ENCODE measurements around the gene ZNF202. TPM values are rescaled to one million over a fixed set of nuclear protein-coding genes. Genes with fewer than 3 reads are reported as not detected.

The ZNF202 gene
- total RNA-seq, 1 experiment from 2014 or later: 7.4 TPM

GRCh38 chr11:123740787-123741158 is 687 bp downstream of the ZNF202 start:
- peaks cover 36% of the 10 kb centered on the region for H3K79me2 ChIP-seq (ENCODE audit: low read depth)
- intact Hi-C loops (cut with micrococcal nuclease; ENCODE audit: unreplicated experiment): no loop called here
- peak overlapping the region; percentile 88 for H3K4me2 ChIP-seq
- peaks cover 32% of the 10 kb centered on the region for H3K36me3 ChIP-seq (ENCODE audit: low read depth)
- no peaks in the 10 kb centered on the region for H3K9me3 ChIP-seq (ENCODE audit: insufficient read depth, low read depth)
- no TSS peak for BruUV-seq (replicated peaks)
- H3K4me1 ChIP-seq (replicated peaks; ENCODE audit: insufficient read depth): peaks cover 15% of the 10 kb centered on the region
- 0 out of 2 replicates have a peak, but pooled peaks cover 4% of the 10 kb centered on the region for H3K27me3 ChIP-seq (ENCODE audit: insufficient read depth, low read depth)
- H3F3A ChIP-seq (ENCODE audit: insufficient read depth, low read depth): no peaks in the 10 kb centered on the region
- peak in 1 of 2 experiments; percentile 1 for DNase-seq
- ChIA-PET CTCF (no interaction called here), POLR2A (ENCODE audit: unreplicated experiment) (no interaction called here)
- peaks cover 11% of the 10 kb centered on the region; the same call in 1 of the 2 replicates for H4K20me1 ChIP-seq (ENCODE audit: insufficient read depth)
- TF ChIP-seq EZH2 (IDR thresholded peaks at IDR 0.05; ENCODE audit: low read depth) (no peak), CTCF (conservative IDR thresholded peaks at IDR 0.05) (no peak)
- peak overlapping the region; percentile 96 for H2AFZ ChIP-seq
- H3K9me2 ChIP-seq (ENCODE audit: insufficient read depth): no peaks in the 10 kb centered on the region
- peak overlapping the region; percentile 60; the same call in 1 of the 2 replicates for H3K27ac ChIP-seq
- H3K4me3 ChIP-seq: peak overlapping the region; percentile 70

DNA sequence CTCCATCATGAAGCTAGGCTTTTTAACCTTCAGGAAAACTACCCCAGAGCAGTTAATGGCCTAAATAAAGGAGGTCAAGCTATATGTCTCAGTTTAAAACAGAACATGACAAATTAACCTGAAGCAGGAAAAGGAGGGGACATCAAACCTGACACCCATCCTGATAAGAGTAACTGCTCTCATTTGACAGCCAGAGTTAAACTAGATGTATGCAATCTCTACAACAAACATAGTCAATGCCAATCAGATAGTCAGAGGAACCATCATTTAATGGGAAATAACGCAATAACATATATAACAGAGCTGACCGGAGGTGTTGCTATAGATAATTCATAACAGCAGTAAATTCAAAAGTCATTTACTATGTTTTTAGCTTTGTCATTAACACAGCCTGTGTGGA is 3.1 kb downstream of the ZNF202 start:
- no peak for DNase-seq
- BruUV-seq (replicated peaks): no TSS peak
- peaks cover 15% of the 10 kb centered on the region for H3K4me1 ChIP-seq (replicated peaks; ENCODE audit: insufficient read depth)
- TF ChIP-seq EZH2 (IDR thresholded peaks at IDR 0.05; ENCODE audit: low read depth) (no peak), CTCF (conservative IDR thresholded peaks at IDR 0.05) (no peak)
- intact Hi-C loops (cut with micrococcal nuclease; ENCODE audit: unreplicated experiment): no loop called here
- 0 out of 2 replicates have a peak, but pooled peaks cover under 1% of the 10 kb centered on the region for H3K27me3 ChIP-seq (ENCODE audit: insufficient read depth, low read depth)
- H2AFZ ChIP-seq: no peak overlapping the region
- no peaks in the 10 kb centered on the region for H3F3A ChIP-seq (ENCODE audit: insufficient read depth, low read depth)
- POLR2A ChIA-PET (ENCODE audit: unreplicated experiment): no interaction called here
- peaks cover 36% of the 10 kb centered on the region for H3K79me2 ChIP-seq (ENCODE audit: low read depth)
- CTCF ChIA-PET: interaction anchor here (0.6 kb wide), 1 partner anchor 197 kb away, joined by 3 read pairs; no protein-coding TSS in a partner anchor
- peaks cover 39% of the 10 kb centered on the region for H3K36me3 ChIP-seq (ENCODE audit: low read depth)
- no peak overlapping the region for H3K4me3 ChIP-seq
- no peaks in the 10 kb centered on the region for H3K9me2 ChIP-seq (ENCODE audit: insufficient read depth)
- no peak overlapping the region for H3K4me2 ChIP-seq
- H4K20me1 ChIP-seq (ENCODE audit: insufficient read depth): peaks cover 17% of the 10 kb centered on the region; the same call in 1 of the 2 replicates
- H3K9me3 ChIP-seq (ENCODE audit: insufficient read depth, low read depth): no peaks in the 10 kb centered on the region
- no peak overlapping the region for H3K27ac ChIP-seq

DNA sequence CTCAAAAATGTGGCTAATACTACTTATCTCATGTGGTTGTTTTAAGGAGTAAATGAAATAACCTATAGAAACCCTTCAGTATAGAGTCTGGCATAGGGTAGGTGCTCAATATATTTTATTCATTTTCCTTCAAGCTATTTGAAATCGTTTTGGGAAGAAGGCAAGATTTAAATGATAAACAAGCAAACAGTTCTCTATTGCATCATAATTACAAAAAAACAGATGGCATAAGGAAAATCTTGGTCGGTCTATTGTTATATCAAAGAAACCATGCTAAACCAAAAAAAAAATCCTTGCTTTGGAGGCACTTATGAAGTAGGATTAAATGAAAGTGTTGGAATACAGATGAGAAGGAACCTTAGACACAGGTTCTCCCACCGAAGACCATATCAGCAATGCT is 4.7 kb downstream of the ZNF202 start:
- no peaks in the 10 kb centered on the region for H3F3A ChIP-seq (ENCODE audit: insufficient read depth, low read depth)
- DNase-seq: no peak
- BruUV-seq (replicated peaks): no TSS peak
- intact Hi-C loops (cut with micrococcal nuclease; ENCODE audit: unreplicated experiment): no loop called here
- no peaks in the 10 kb centered on the region for H3K9me3 ChIP-seq (ENCODE audit: insufficient read depth, low read depth)
- H3K9me2 ChIP-seq (ENCODE audit: insufficient read depth): no peaks in the 10 kb centered on the region
- no peak overlapping the region for H3K4me2 ChIP-seq
- TF ChIP-seq EZH2 (IDR thresholded peaks at IDR 0.05; ENCODE audit: low read depth) (no peak), CTCF (conservative IDR thresholded peaks at IDR 0.05) (no peak)
- H3K27ac ChIP-seq: no peak overlapping the region
- H3K4me3 ChIP-seq: no peak overlapping the region
- ChIA-PET POLR2A (ENCODE audit: unreplicated experiment) (no interaction called here), CTCF (no interaction called here)
- peaks cover 11% of the 10 kb centered on the region for H3K4me1 ChIP-seq (replicated peaks; ENCODE audit: insufficient read depth)
- H4K20me1 ChIP-seq (ENCODE audit: insufficient read depth): peaks cover 21% of the 10 kb centered on the region; the same call in 1 of the 2 replicates
- H3K36me3 ChIP-seq (ENCODE audit: low read depth): peaks cover 39% of the 10 kb centered on the region
- H2AFZ ChIP-seq: no peak overlapping the region
- H3K79me2 ChIP-seq (ENCODE audit: low read depth): peaks cover 40% of the 10 kb centered on the region
- no peaks in the 10 kb centered on the region for H3K27me3 ChIP-seq (ENCODE audit: insufficient read depth, low read depth)
